Bronchial epithelial cell (primary cell): ENCODE results near the gene NFRKB. TPM values are rescaled to one million over a fixed set of nuclear protein-coding genes. Genes with fewer than 3 reads are reported as not detected.

ENCODE experiments used
- DNase-seq: peaks from one replicate; pipeline ENCODE4 v3.0.0-alpha.2; 2010; ENCODE audit warnings: low read depth
- FAIRE-seq: peaks from 2 replicates; lab custom pipeline; 2011; peaks lifted over from hg19 to GRCh38; lab: Jason Lieb, UNC
- H3K27me3 ChIP-seq: 2 replicates; pipeline ENCODE4 v1.5.1; 2011; ENCODE audit warnings: low read length; ENCODE audit not compliant: control insufficient read depth, insufficient read depth
- H3K36me3 ChIP-seq: 2 replicates; pipeline ENCODE4 v1.5.1; 2011; ENCODE audit warnings: low read length; ENCODE audit not compliant: control insufficient read depth, insufficient read depth
- H3K4me3 ChIP-seq: 2 replicates; pipeline ENCODE4 v1.5.1; 2011; ENCODE audit warnings: mild to moderate bottlenecking, low read depth, low read length, control low read depth
- CTCF ChIP-seq: IDR thresholded peaks from 2 replicates; pipeline ENCODE4 v1.5.1; 2011; ENCODE audit warnings: mild to moderate bottlenecking, moderate library complexity, low read length, control low read depth, inconsistent platforms; ENCODE audit not compliant: insufficient read depth, severe bottlenecking
- total RNA-seq: library from RNA; depleted of rRNA; stranded (reverse); fragments of >200 nt; gene quantifications from 2 replicates; pipeline ENCODE4 v1.2.1, GENCODE V29; 2014

The NFRKB gene
- total RNA-seq, 1 donor from 2014 or later: 26.3 TPM

- no peak for TF ChIP-seq CTCF
- Histone ChIP-seq H3K4me3 (no peak overlapping the region), H3K36me3 (peaks cover 2% of the 10 kb centered on the region), H3K27me3 (no peaks in the 10 kb centered on the region)
- FAIRE-seq (no peak), DNase-seq (no peak)
Observed at GRCh38 chr11:129930743-129931142, 35.4 kb upstream of the NFRKB start.

GRCh38 chr11:129930296-129930695 is 34.9 kb upstream of the NFRKB start:
- H3K36me3 ChIP-seq: peaks cover 2% of the 10 kb centered on the region

GRCh38 chr11:129929721-129930120 is 34.3 kb upstream of the NFRKB start:
- H3K27me3 ChIP-seq: no peaks in the 10 kb centered on the region
- FAIRE-seq (no peak), DNase-seq (no peak)
- TF ChIP-seq CTCF: no peak
- H3K36me3 ChIP-seq: peaks cover 4% of the 10 kb centered on the region
- H3K4me3 ChIP-seq: no peak overlapping the region

More at GRCh38 chr11:129930296-129930695, 34.9 kb upstream of the NFRKB start:
- FAIRE-seq: no peak
- H3K27me3 ChIP-seq: no peaks in the 10 kb centered on the region
- H3K4me3 ChIP-seq: no peak overlapping the region
- peak; percentile 72 for DNase-seq
- no peak for TF ChIP-seq CTCF

- Histone ChIP-seq H3K27me3 (no peaks in the 10 kb centered on the region), H3K4me3 (no peak overlapping the region), H3K36me3 (peaks cover 4% of the 10 kb centered on the region)
- DNase-seq (no peak), FAIRE-seq (no peak)
- TF ChIP-seq CTCF: no peak
Observed at GRCh38 chr11:129928923-129929692, 33.7 kb upstream of the NFRKB start.

- no peaks in the 10 kb centered on the region for H3K27me3 ChIP-seq
- DNase-seq (no peak), FAIRE-seq (no peak)
- peaks cover 9% of the 10 kb centered on the region for H3K36me3 ChIP-seq
- H3K4me3 ChIP-seq: no peak overlapping the region
- TF ChIP-seq CTCF: no peak
Observed at GRCh38 chr11:129922674-129923073, 27.3 kb upstream of the NFRKB start.
